HEK293 (cell line): ENCODE results near the gene THSD4.
A peak's percentile ranks its signal among the peaks of the same experiment; 100 is the strongest.

Experiments
- BCL11A ChIP-seq: fragments of 450-650 bp; formaldehyde crosslinking; IDR thresholded peaks from 2 replicates; pipeline ENCODE4 v1.5.1; 2016; ENCODE audit warnings: low read depth, missing biosample characterization, missing genetic modification characterization
- BCL6B ChIP-seq: fragments of 450-650 bp; formaldehyde crosslinking; IDR thresholded peaks from 2 replicates; pipeline ENCODE4 v1.5.1; 2017; ENCODE audit warnings: missing biosample characterization, missing genetic modification characterization
- EGR2 ChIP-seq: fragments of 450-650 bp; formaldehyde crosslinking; IDR thresholded peaks from 2 replicates; pipeline ENCODE4 v1.5.1; 2016; ENCODE audit warnings: low read depth, missing biosample characterization, missing genetic modification characterization
- GLI2 ChIP-seq: fragments of 450-650 bp; formaldehyde crosslinking; IDR thresholded peaks from 2 replicates; pipeline ENCODE4; 2017; ENCODE audit warnings: missing biosample characterization, missing genetic modification characterization, low read depth, borderline replicate concordance
- GLIS1 ChIP-seq: fragments of 450-650 bp; formaldehyde crosslinking; IDR thresholded peaks from 2 replicates; pipeline ENCODE4 v1.5.1; 2016; ENCODE audit warnings: missing biosample characterization, missing genetic modification characterization
- KLF9 ChIP-seq: fragments of 450-650 bp; formaldehyde crosslinking; IDR thresholded peaks from 2 replicates; pipeline ENCODE4 v1.5.1; 2016; ENCODE audit warnings: missing biosample characterization, missing genetic modification characterization, low read depth
- OVOL3 ChIP-seq: fragments of 450-650 bp; formaldehyde crosslinking; IDR thresholded peaks from 2 replicates; pipeline ENCODE4 v1.5.1; 2016; ENCODE audit warnings: missing biosample characterization, missing genetic modification characterization
- RBAK ChIP-seq: fragments of 450-650 bp; formaldehyde crosslinking; IDR thresholded peaks from 2 replicates; pipeline ENCODE4 v1.5.1; 2016; ENCODE audit warnings: missing biosample characterization, missing genetic modification characterization
- SCRT1 ChIP-seq: fragments of 450-650 bp; formaldehyde crosslinking; IDR thresholded peaks from 2 replicates; pipeline ENCODE4 v1.5.1; 2016; ENCODE audit warnings: missing biosample characterization, missing genetic modification characterization, borderline replicate concordance
- SCRT2 ChIP-seq: fragments of 450-650 bp; formaldehyde crosslinking; IDR thresholded peaks from 2 replicates; pipeline ENCODE4 v1.5.1; 2016; ENCODE audit warnings: missing biosample characterization, missing genetic modification characterization
- ZBTB10 ChIP-seq: fragments of 450-650 bp; formaldehyde crosslinking; IDR thresholded peaks from 2 replicates; pipeline ENCODE4 v1.5.1; 2016; ENCODE audit warnings: missing biosample characterization, missing genetic modification characterization
- ZBTB6 ChIP-seq: fragments of 450-650 bp; formaldehyde crosslinking; IDR thresholded peaks from 2 replicates; pipeline ENCODE4 v1.5.1; 2017; ENCODE audit warnings: missing biosample characterization, missing genetic modification characterization
- ZFHX2 ChIP-seq: fragments of 450-650 bp; formaldehyde crosslinking; conservative IDR thresholded peaks from 2 replicates; pipeline ENCODE4 v1.5.1; 2016; ENCODE audit warnings: missing biosample characterization, missing genetic modification characterization
- ZFP37 ChIP-seq: fragments of 450-650 bp; formaldehyde crosslinking; IDR thresholded peaks from 2 replicates; pipeline ENCODE4 v1.5.1; 2016; ENCODE audit warnings: missing biosample characterization, missing genetic modification characterization
- ZNF112 ChIP-seq: fragments of 450-650 bp; formaldehyde crosslinking; IDR thresholded peaks from 2 replicates; pipeline ENCODE4 v1.5.0; 2017; ENCODE audit warnings: missing biosample characterization, missing genetic modification characterization
- ZNF214 ChIP-seq: fragments of 450-650 bp; formaldehyde crosslinking; IDR thresholded peaks from 2 replicates; pipeline ENCODE4 v1.5.1; 2017; ENCODE audit warnings: missing biosample characterization, mild to moderate bottlenecking, missing genetic modification characterization, borderline replicate concordance
- ZNF223 ChIP-seq: fragments of 450-650 bp; formaldehyde crosslinking; IDR thresholded peaks from 2 replicates; pipeline ENCODE4 v1.5.1; 2016; ENCODE audit warnings: missing biosample characterization, missing genetic modification characterization
- ZNF24 ChIP-seq: fragments of 450-650 bp; formaldehyde crosslinking; IDR thresholded peaks from 2 replicates; pipeline ENCODE4 v1.5.1; 2016; ENCODE audit warnings: missing biosample characterization, missing genetic modification characterization
- ZNF266 ChIP-seq: fragments of 450-650 bp; formaldehyde crosslinking; IDR thresholded peaks from 2 replicates; pipeline ENCODE4 v1.5.1; 2016; ENCODE audit warnings: missing biosample characterization, missing genetic modification characterization, low read depth
- ZNF324 ChIP-seq: fragments of 450-650 bp; formaldehyde crosslinking; IDR thresholded peaks from 2 replicates; pipeline ENCODE4 v1.5.1; 2016; ENCODE audit warnings: missing biosample characterization, missing genetic modification characterization
- ZNF449 ChIP-seq: fragments of 450-650 bp; formaldehyde crosslinking; IDR thresholded peaks from 2 replicates; pipeline ENCODE4 v1.5.1; 2017; ENCODE audit warnings: missing biosample characterization, mild to moderate bottlenecking, missing genetic modification characterization, moderate library complexity
- ZNF48 ChIP-seq: fragments of 450-650 bp; formaldehyde crosslinking; IDR thresholded peaks from 2 replicates; pipeline ENCODE4 v1.5.1; 2016; ENCODE audit warnings: missing biosample characterization, missing genetic modification characterization
- ZNF501 ChIP-seq: fragments of 450-650 bp; formaldehyde crosslinking; IDR thresholded peaks from 2 replicates; pipeline ENCODE4 v1.5.1; 2016; ENCODE audit warnings: missing biosample characterization, missing genetic modification characterization
- ZNF521 ChIP-seq: fragments of 450-650 bp; formaldehyde crosslinking; IDR thresholded peaks from 2 replicates; pipeline ENCODE4 v1.5.1; 2017; ENCODE audit warnings: missing biosample characterization, mild to moderate bottlenecking, missing genetic modification characterization
- ZNF548 ChIP-seq: fragments of 450-650 bp; formaldehyde crosslinking; IDR thresholded peaks from 2 replicates; pipeline ENCODE4 v1.5.1; 2016; ENCODE audit warnings: missing biosample characterization, missing genetic modification characterization
- ZNF571 ChIP-seq: fragments of 450-650 bp; formaldehyde crosslinking; IDR thresholded peaks from 2 replicates; pipeline ENCODE4 v1.5.0; 2017; ENCODE audit warnings: missing biosample characterization, missing genetic modification characterization
- ZNF639 ChIP-seq: fragments of 450-650 bp; formaldehyde crosslinking; IDR thresholded peaks from 2 replicates; pipeline ENCODE4 v1.5.1; 2016; ENCODE audit warnings: missing biosample characterization, missing genetic modification characterization
- ZNF660 ChIP-seq: fragments of 450-650 bp; IDR thresholded peaks from 2 replicates; pipeline ENCODE4 v1.5.1; 2018; ENCODE audit warnings: missing biosample characterization, mild to moderate bottlenecking, missing genetic modification characterization
- ZNF791 ChIP-seq: fragments of 450-650 bp; formaldehyde crosslinking; IDR thresholded peaks from 2 replicates; pipeline ENCODE4 v1.5.1; 2016; ENCODE audit warnings: missing biosample characterization, missing genetic modification characterization
- ZNF843 ChIP-seq: fragments of 450-650 bp; formaldehyde crosslinking; IDR thresholded peaks from 2 replicates; pipeline ENCODE4 v1.5.1; 2016; ENCODE audit warnings: missing biosample characterization, missing genetic modification characterization
- ZSCAN18 ChIP-seq: fragments of 450-650 bp; formaldehyde crosslinking; IDR thresholded peaks from 2 replicates; pipeline ENCODE4 v1.5.1; 2016; ENCODE audit warnings: missing biosample characterization, missing genetic modification characterization
- ZSCAN30 ChIP-seq: fragments of 450-650 bp; IDR thresholded peaks from 2 replicates; pipeline ENCODE4 v1.5.1; 2018; ENCODE audit warnings: missing biosample characterization, mild to moderate bottlenecking, missing genetic modification characterization, moderate library complexity

The THSD4 gene

GRCh38 chr15:71084264-71084663, 31.0 kb upstream of the THSD4 start (continued):
- peak; percentile 51; the same call in 1 of the 2 replicates for TF ChIP-seq ZNF214 (tag by site-specific recombination)
- no peak for TF ChIP-seq BCL11A (tag by site-specific recombination)
- TF ChIP-seq OVOL3 = 0 out of 2 replicates have a peak, but pooled peaks have one; percentile 71
- TF ChIP-seq ZNF521 (tag by site-specific recombination) = no peak
- no peak for TF ChIP-seq SCRT1 (tag by site-specific recombination)
- peak; percentile 85; the same call in 1 of the 2 replicates for TF ChIP-seq ZFP37 (tag by site-specific recombination)
- no peak for TF ChIP-seq ZNF112 (tag by site-specific recombination)
- peak; percentile 34; the same call in 1 of the 2 replicates for TF ChIP-seq ZNF24
- no peak for TF ChIP-seq ZBTB10 (tag by site-specific recombination)
- TF ChIP-seq ZNF223 = peak; percentile 77
- TF ChIP-seq ZNF324 (tag by site-specific recombination) = no peak
- no peak for TF ChIP-seq ZNF660
- TF ChIP-seq RBAK = 0 out of 2 replicates have a peak, but pooled peaks have one; percentile 75
- 0 out of 2 replicates have a peak, but pooled peaks have one; percentile 37 for TF ChIP-seq ZNF548 (tag by site-specific recombination)
- TF ChIP-seq ZSCAN18 (tag by site-specific recombination) = no peak
- peak; percentile 85; the same call in 1 of the 2 replicates for TF ChIP-seq ZNF266 (tag by site-specific recombination)
- TF ChIP-seq KLF9 = no peak
- no peak for TF ChIP-seq GLIS1 (tag by site-specific recombination)
- TF ChIP-seq ZNF639 (tag by site-specific recombination) = 0 out of 2 replicates have a peak, but pooled peaks have one; percentile 40
- TF ChIP-seq ZNF48 (tag by site-specific recombination) = no peak
- TF ChIP-seq ZNF501 (tag by site-specific recombination) = peak; percentile 85; the same call in 1 of the 2 replicates
- no peak for TF ChIP-seq ZNF449 (tag by site-specific recombination)
- TF ChIP-seq EGR2 (tag by site-specific recombination) = no peak
- peak; percentile 81 for TF ChIP-seq ZNF791 (tag by site-specific recombination)
- TF ChIP-seq ZBTB6 (tag by site-specific recombination) = no peak
- no peak for TF ChIP-seq SCRT2 (tag by site-specific recombination)
- no peak for TF ChIP-seq ZNF843
- no peak for TF ChIP-seq ZSCAN30 (tag by site-specific recombination)
- peak; percentile 81; the same call in 1 of the 2 replicates for TF ChIP-seq GLI2
- TF ChIP-seq ZNF571 (tag by site-specific recombination) = no peak
- TF ChIP-seq BCL6B (tag by site-specific recombination) = no peak
- no peak for TF ChIP-seq ZFHX2
